T-cell (primary cell): ENCODE data around the gene SLC9A5. TPM values are rescaled to one million over a fixed set of nuclear protein-coding genes. Genes with fewer than 3 reads are reported as not detected.

Experiments used
- ATAC-seq, 4 experiments: fragments of 200-7000 bp in 3 of 4; fragments of 150-1000 bp in 1 of 4; cut with Tn5 transposase; replicated peaks in 1 of 4; 1 replicate in 3 of 4; 2 replicates in 1 of 4; pipeline ENCODE4 v1.10.0; 2021; ENCODE audit warnings: moderate library complexity in 3 of 4, mild to moderate bottlenecking in 2 of 4, moderate number of reproducible peaks in 1 of 4
- CTCF ChIA-PET, 2 donors: fragments of 300-600 bp; sonication (Branson Sonifier 250); formaldehyde crosslinking; loops; one replicate each; lab custom pipeline; 2022; ENCODE audit warnings: antibody characterized with exemption in 2 of 2; lab: Charles Lee
- POLR2A ChIA-PET, 2 donors: fragments of 300-600 bp; sonication (Branson Sonifier 250); formaldehyde crosslinking; loops; one replicate each; lab custom pipeline; 2022; ENCODE audit warnings: antibody characterized with exemption in 2 of 2; lab: Charles Lee
- DNase-seq, 35 experiments: peaks; one replicate each; pipeline versions ENCODE4 v3.0.0 to v3.0.0-alpha.2; 2013 to 2023
- H3K27ac ChIP-seq: one replicate; pipeline ENCODE4 v1.5.1; 2013; ENCODE audit warnings: low read length
- H3K27me3 ChIP-seq, 2 experiments: replicated peaks in 1 of 2; 1 replicate in 1 of 2; 2 replicates in 1 of 2; pipeline versions ENCODE4 v1.6.1 to v1.7.0; 2013; ENCODE audit warnings: low read length in 1 of 2, mixed read lengths in 1 of 2; ENCODE audit not compliant: control insufficient read depth in 2 of 2, insufficient read depth in 2 of 2; ENCODE audit errors: extremely low read depth in 1 of 2
- H3K36me3 ChIP-seq, 2 donors: 1 replicate in 1 of 2; 2 replicates in 1 of 2; pipeline versions ENCODE4 v1.6.1 to v1.7.0; 2013; ENCODE audit warnings: low read length in 1 of 2; ENCODE audit not compliant: control insufficient read depth in 2 of 2, insufficient read depth in 1 of 2; ENCODE audit errors: extremely low read depth in 1 of 2
- H3K4me1 ChIP-seq, 2 experiments: 1 replicate in 1 of 2; 2 replicates in 1 of 2; pipeline versions ENCODE4 v1.6.1 to v1.7.0; 2013; ENCODE audit warnings: low read length in 2 of 2, mixed read lengths in 1 of 2; ENCODE audit not compliant: insufficient read depth in 2 of 2, control insufficient read depth in 1 of 2; ENCODE audit errors: extremely low read depth in 1 of 2
- H3K4me3 ChIP-seq, 2 donors: 1 replicate in 1 of 2; 2 replicates in 1 of 2; pipeline versions ENCODE4 v1.5.1 to v1.7.0; 2013; ENCODE audit warnings: mild to moderate bottlenecking in 2 of 2, low read length in 1 of 2, moderate library complexity in 1 of 2; ENCODE audit not compliant: control insufficient read depth in 1 of 2; ENCODE audit errors: extremely low read depth in 1 of 2
- H3K9me3 ChIP-seq: 2 replicates; pipeline ENCODE4 v1.7.0; 2013
- H3K27ac Mint-ChIP-seq, 2 donors: one replicate each; pipeline ENCODE4 v1.8.0; 2020 to 2021; ENCODE audit warnings: mild to moderate bottlenecking in 2 of 2, mixed read lengths in 2 of 2
- H3K27me3 Mint-ChIP-seq, 2 donors: one replicate each; pipeline ENCODE4 v1.8.0; 2021 to 2022; ENCODE audit warnings: mixed read lengths in 2 of 2
- H3K36me3 Mint-ChIP-seq: one replicate; pipeline ENCODE4 v1.8.0; 2021; ENCODE audit warnings: mixed read lengths
- H3K4me1 Mint-ChIP-seq, 3 donors: one replicate each; pipeline ENCODE4 v1.8.0; 2020 to 2022; ENCODE audit warnings: mixed read lengths in 3 of 3, mild to moderate bottlenecking in 1 of 3
- H3K4me3 Mint-ChIP-seq, 3 donors: one replicate each; pipeline ENCODE4 v1.8.0; 2020 to 2022; ENCODE audit warnings: mild to moderate bottlenecking in 3 of 3, mixed read lengths in 3 of 3, moderate library complexity in 3 of 3
- H3K9me3 Mint-ChIP-seq, 3 donors: one replicate each; pipeline ENCODE4 v1.8.0; 2020 to 2022; ENCODE audit warnings: mixed read lengths in 3 of 3
- WGBS: methylation state at CpG from one replicate; pipeline ENCODE4 v1.1.5; 2013; ENCODE audit warnings: missing lambda C conversion rate; ENCODE audit not compliant: insufficient coverage; 5-methylcytosine and 5-hydroxymethylcytosine counted together
- total RNA-seq, 35 experiments: library from RNA in 6 of 35; stranded (reverse) in 6 of 35; fragments of 120-200 nt in 1 of 35; gene quantifications; one replicate each; pipeline versions ENCODE4 v1.2.1 to v1.2.4 and lab custom pipeline; 2013 to 2026

The SLC9A5 gene
- total RNA-seq, 5 donors from 2014 or later (not counting 1 experiment from before 2014, with no cell fraction given), result 1.4 to 2.3 (median 2.2) TPM

GRCh38 chr16:67299269-67299668 is 50.5 kb downstream of the SLC9A5 start:
- H3K4me3 Mint-ChIP-seq, result no peak overlapping the region

GRCh38 chr16:67301080-67301782 is 52.5 kb downstream of the SLC9A5 start:
- no peak overlapping the region for H3K4me3 Mint-ChIP-seq
- no peaks in the 10 kb centered on the region for H3K9me3 ChIP-seq
- 86% methylated on average over 2 of the region's 11 CpGs for WGBS
- ChIA-PET POLR2A (no interaction called here), CTCF (no interaction called here)
- H3K4me1 Mint-ChIP-seq, result no peaks in the 10 kb centered on the region
- H3K4me1 ChIP-seq, result no peaks in the 10 kb centered on the region
- H3K36me3 ChIP-seq, result no peaks in the 10 kb centered on the region
- H3K4me3 ChIP-seq, result no peak overlapping the region
- H3K27ac ChIP-seq, result no peak overlapping the region
- DNase-seq (no peak), ATAC-seq (no peak)
- peaks cover 0 to 23% of the 10 kb centered on the region in 2 experiments for H3K27me3 ChIP-seq
- H3K27me3 Mint-ChIP-seq, result peaks cover 5 to 8% of the 10 kb centered on the region in 2 donors
- no peak overlapping the region for H3K27ac Mint-ChIP-seq
- H3K36me3 Mint-ChIP-seq, result no peaks in the 10 kb centered on the region
- H3K9me3 Mint-ChIP-seq, result no peaks in the 10 kb centered on the region

More at GRCh38 chr16:67299269-67299668, 50.5 kb downstream of the SLC9A5 start:
- ATAC-seq (no peak), DNase-seq (no peak)
- no peaks in the 10 kb centered on the region for H3K4me1 Mint-ChIP-seq
- H3K27ac Mint-ChIP-seq, result no peak overlapping the region
- CTCF ChIA-PET, result no interaction called here
- Histone ChIP-seq H3K9me3 (no peaks in the 10 kb centered on the region), H3K4me1 (peaks cover 0 to 4% of the 10 kb centered on the region in 2 experiments), H3K36me3 (no peaks in the 10 kb centered on the region), H3K4me3 (no peak overlapping the region), H3K27ac (no peak overlapping the region), H3K27me3 (peaks cover 0 to 23% of the 10 kb centered on the region in 2 experiments)
- WGBS, result 90% methylated on average over 13 of the region's 15 CpGs
- POLR2A ChIA-PET, result interaction anchor here in 1 of 2 donors (0.5 kb wide), 1 partner anchor 14 kb away, joined by 3 read pairs; no protein-coding TSS in a partner anchor
- H3K27me3 Mint-ChIP-seq, result peaks cover 4 to 5% of the 10 kb centered on the region in 2 donors
- H3K36me3 Mint-ChIP-seq, result no peaks in the 10 kb centered on the region
- H3K9me3 Mint-ChIP-seq, result no peaks in the 10 kb centered on the region

GRCh38 chr16:67302076-67302475 is 53.3 kb downstream of the SLC9A5 start:
- Histone ChIP-seq H3K4me1 (no peaks in the 10 kb centered on the region), H3K27me3 (peaks cover 0 to 23% of the 10 kb centered on the region in 2 experiments), H3K36me3 (no peaks in the 10 kb centered on the region), H3K27ac (no peak overlapping the region), H3K4me3 (no peak overlapping the region), H3K9me3 (no peaks in the 10 kb centered on the region)
- Mint-ChIP-seq H3K36me3 (no peaks in the 10 kb centered on the region), H3K4me1 (no peaks in the 10 kb centered on the region), H3K27me3 (peaks cover 6 to 12% of the 10 kb centered on the region in 2 donors), H3K9me3 (no peaks in the 10 kb centered on the region), H3K27ac (no peak overlapping the region), H3K4me3 (no peak overlapping the region)
- POLR2A ChIA-PET, result interaction anchor here in 1 of 2 donors (0.7 kb wide), 1 partner anchor 1083 kb away, joined by 3 read pairs; no protein-coding TSS in a partner anchor
- ATAC-seq (no peak), DNase-seq (no peak)
- WGBS, result 93% methylated on average over 3 of the region's 7 CpGs
- CTCF ChIA-PET, result no interaction called here

GRCh38 chr16:67302970-67303369 is 54.2 kb downstream of the SLC9A5 start:
- Mint-ChIP-seq H3K9me3 (no peaks in the 10 kb centered on the region), H3K27ac (no peak overlapping the region), H3K4me3 (no peak overlapping the region), H3K36me3 (no peaks in the 10 kb centered on the region), H3K27me3 (peaks cover 6 to 12% of the 10 kb centered on the region in 2 donors), H3K4me1 (no peaks in the 10 kb centered on the region)
- 86% methylated on average over 3 of the region's 8 CpGs for WGBS
- Histone ChIP-seq H3K27ac (no peak overlapping the region), H3K9me3 (no peaks in the 10 kb centered on the region), H3K27me3 (peaks cover 0 to 19% of the 10 kb centered on the region in 2 experiments), H3K4me3 (no peak overlapping the region), H3K4me1 (no peaks in the 10 kb centered on the region), H3K36me3 (no peaks in the 10 kb centered on the region)
- ATAC-seq (no peak), DNase-seq (no peak)
- POLR2A ChIA-PET, result no interaction called here
- CTCF ChIA-PET, result no interaction called here

GRCh38 chr16:67304020-67304419 is 55.2 kb downstream of the SLC9A5 start:
- Histone ChIP-seq H3K27me3 (peaks cover 0 to 12% of the 10 kb centered on the region in 2 experiments), H3K27ac (no peak overlapping the region), H3K36me3 (no peaks in the 10 kb centered on the region), H3K4me3 (no peak overlapping the region), H3K9me3 (no peaks in the 10 kb centered on the region), H3K4me1 (no peaks in the 10 kb centered on the region)
- Mint-ChIP-seq H3K4me3 (no peak overlapping the region), H3K9me3 (no peaks in the 10 kb centered on the region), H3K27me3 (peaks cover 4 to 12% of the 10 kb centered on the region in 2 donors), H3K27ac (no peak overlapping the region), H3K4me1 (no peaks in the 10 kb centered on the region), H3K36me3 (no peaks in the 10 kb centered on the region)
- CTCF ChIA-PET, result no interaction called here
- ATAC-seq, result no peak
- POLR2A ChIA-PET, result no interaction called here
- no CpG with 5 or more reads among the region's 1 CpG for WGBS
- DNase-seq, result no peak

GRCh38 chr16:67305216-67306071 is 56.7 kb downstream of the SLC9A5 start:
- DNase-seq (no peak), ATAC-seq (no peak)
- Mint-ChIP-seq H3K4me1 (no peaks in the 10 kb centered on the region), H3K9me3 (no peaks in the 10 kb centered on the region), H3K4me3 (no peak overlapping the region), H3K27me3 (peaks cover 1 to 12% of the 10 kb centered on the region in 2 donors), H3K36me3 (no peaks in the 10 kb centered on the region), H3K27ac (no peak overlapping the region)
- H3K27ac ChIP-seq, result no peak overlapping the region
- H3K4me1 ChIP-seq, result no peaks in the 10 kb centered on the region
- WGBS, result 89% methylated on average over 10 of the region's 13 CpGs
- H3K4me3 ChIP-seq, result no peak overlapping the region
- CTCF ChIA-PET, result interaction anchor here in 1 of 2 donors (0.7 kb wide), 1 partner anchor 20 kb away, joined by 4 read pairs; no protein-coding TSS in a partner anchor
- H3K9me3 ChIP-seq, result no peaks in the 10 kb centered on the region
- H3K27me3 ChIP-seq, result peaks cover 0 to 4% of the 10 kb centered on the region in 2 experiments
- POLR2A ChIA-PET, result interaction anchor here in 1 of 2 donors (0.6 kb wide), 1 partner anchor 262 kb away, joined by 5 read pairs; no protein-coding TSS in a partner anchor
- no peaks in the 10 kb centered on the region for H3K36me3 ChIP-seq
